OCI-LY3 (cell line): ENCODE results near the gene CPHXL.

ENCODE experiments used
- H2AFZ ChIP-seq: fragments of 200-600, 300-600 bp; shearing (Covaris generic); 2 replicates; pipeline ENCODE4 v1.6.0; 2014; ENCODE audit warnings: antibody characterized with exemption, low read depth, low read length
- H3K27ac ChIP-seq: fragments of 200-600, 300-600 bp; sonication (generic); 2 replicates; pipeline ENCODE4 v1.5.1; 2014; ENCODE audit warnings: mild to moderate bottlenecking, low read length, moderate library complexity, mixed read lengths
- H3K27me3 ChIP-seq: fragments of 200-600, 300-600 bp; sonication (generic); 2 replicates; pipeline ENCODE4 v1.6.1; 2014; ENCODE audit warnings: low read depth, low read length, mixed read lengths
- H3K36me3 ChIP-seq: fragments of 200-600, 300-600 bp; sonication (generic); replicated peaks from 2 replicates; pipeline ENCODE3; 2014; ENCODE audit warnings: low read depth, low read length, mixed read lengths
- H3K4me1 ChIP-seq: fragments of 300-600, 200-600 bp; sonication (generic); 2 replicates; pipeline ENCODE4 v1.6.1; 2014; ENCODE audit warnings: low read length, mixed read lengths
- H3K4me2 ChIP-seq: fragments of 200-600, 300-600 bp; sonication (generic); 2 replicates; pipeline ENCODE4 v1.6.1; 2014; ENCODE audit warnings: low read length, mixed read lengths
- H3K4me3 ChIP-seq: fragments of 300-600, 200-600 bp; sonication (generic); 2 replicates; pipeline ENCODE4 v1.5.1; 2014; ENCODE audit warnings: antibody characterized with exemption, mild to moderate bottlenecking, low read length, moderate library complexity
- H3K79me2 ChIP-seq: fragments of 300-600, 200-600 bp; shearing (Covaris generic); 2 replicates; pipeline ENCODE4 v1.6.1; 2014; ENCODE audit warnings: mild to moderate bottlenecking, low read length, mixed read lengths
- H3K9ac ChIP-seq: fragments of 300-600, 200-600 bp; shearing (Covaris generic); 2 replicates; pipeline ENCODE4 v1.6.0; 2014; ENCODE audit warnings: mild to moderate bottlenecking, low read length, moderate library complexity
- H3K9me3 ChIP-seq: fragments of 200-600, 300-600 bp; shearing (Covaris generic); 2 replicates; pipeline ENCODE4 v1.6.1; 2014; ENCODE audit warnings: low read length, mixed read lengths; ENCODE audit not compliant: insufficient read depth
- H4K20me1 ChIP-seq: fragments of 200-600, 300-600 bp; sonication (generic); 2 replicates; pipeline ENCODE4 v1.6.1; 2016; ENCODE audit warnings: low read length, mixed read lengths; ENCODE audit not compliant: insufficient read depth
- CTCF ChIP-seq: fragments of 200-600, 300-600 bp; sonication (generic); IDR thresholded peaks from 2 replicates; pipeline ENCODE4 v1.5.1; 2014; ENCODE audit warnings: antibody characterized with exemption, low read length, low read depth
- EZH2phosphoT487 ChIP-seq: fragments of 200-600 bp; shearing (Covaris generic); IDR thresholded peaks from 2 replicates; pipeline ENCODE4 v1.6.1; 2018; ENCODE audit warnings: antibody characterized with exemption, mixed run types, low read depth

CPHXL gene

DNA sequence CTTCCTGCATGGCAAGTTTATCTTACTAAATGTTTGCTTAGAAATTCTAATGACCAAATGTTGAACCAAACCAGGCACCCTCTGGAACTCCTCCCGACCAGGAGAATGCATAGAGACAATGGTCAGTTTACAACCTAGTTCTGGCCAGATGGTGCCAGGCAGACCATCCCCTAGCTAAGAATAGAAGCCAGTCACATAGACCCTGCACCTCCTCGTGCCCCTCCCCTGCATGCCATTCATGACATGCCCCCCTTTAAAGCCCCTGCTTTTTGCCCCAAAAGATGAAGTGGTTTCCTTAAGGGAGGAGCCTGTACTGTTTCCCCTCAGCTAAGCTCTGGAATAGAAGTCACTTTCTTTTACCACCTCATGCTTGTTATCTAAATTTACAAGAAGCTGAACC lies 6.6 kb upstream of the CPHXL start:
- Histone ChIP-seq H3K9ac (no peak overlapping the region), H3K4me2 (no peak overlapping the region), H4K20me1 (no peaks in the 10 kb centered on the region), H3K4me1 (no peaks in the 10 kb centered on the region), H3K4me3 (no peak overlapping the region), H3K27me3 (no peaks in the 10 kb centered on the region), H3K9me3 (no peaks in the 10 kb centered on the region), H2AFZ (no peak overlapping the region), H3K79me2 (no peaks in the 10 kb centered on the region), H3K27ac (no peak overlapping the region), H3K36me3 (no peaks in the 10 kb centered on the region)
- TF ChIP-seq EZH2phosphoT487 (no peak), CTCF (no peak)

GRCh38 chr16:75727221-75727620 lies 931 bp upstream of the CPHXL start:
- TF ChIP-seq CTCF = no peak
- TF ChIP-seq EZH2phosphoT487 = no peak
- H3K4me2 ChIP-seq = no peak overlapping the region
- H3K36me3 ChIP-seq = no peaks in the 10 kb centered on the region
- no peaks in the 10 kb centered on the region for H3K9me3 ChIP-seq
- H3K4me1 ChIP-seq = no peaks in the 10 kb centered on the region
- H4K20me1 ChIP-seq = no peaks in the 10 kb centered on the region
- no peak overlapping the region for H3K4me3 ChIP-seq
- no peak overlapping the region for H3K9ac ChIP-seq
- no peak overlapping the region for H3K27ac ChIP-seq
- H3K79me2 ChIP-seq = no peaks in the 10 kb centered on the region
- no peaks in the 10 kb centered on the region for H3K27me3 ChIP-seq
- H2AFZ ChIP-seq = no peak overlapping the region

GRCh38 chr16:75718452-75718851 lies 7.8 kb downstream of the CPHXL start:
- Histone ChIP-seq H3K4me3 (no peak overlapping the region), H3K4me1 (no peaks in the 10 kb centered on the region), H3K9me3 (no peaks in the 10 kb centered on the region), H3K27ac (no peak overlapping the region), H3K79me2 (no peaks in the 10 kb centered on the region), H3K36me3 (no peaks in the 10 kb centered on the region), H3K9ac (no peak overlapping the region), H3K27me3 (no peaks in the 10 kb centered on the region), H2AFZ (no peak overlapping the region), H3K4me2 (no peak overlapping the region), H4K20me1 (no peaks in the 10 kb centered on the region)
- TF ChIP-seq CTCF (no peak), EZH2phosphoT487 (no peak)

GRCh38 chr16:75714661-75715060 lies 11.6 kb downstream of the CPHXL start:
- no peak overlapping the region for H3K4me2 ChIP-seq
- peaks cover 17% of the 10 kb centered on the region for H3K9me3 ChIP-seq
- no peaks in the 10 kb centered on the region for H3K27me3 ChIP-seq
- H3K4me1 ChIP-seq = no peaks in the 10 kb centered on the region
- no peak overlapping the region for H2AFZ ChIP-seq
- H4K20me1 ChIP-seq = no peaks in the 10 kb centered on the region
- H3K79me2 ChIP-seq = no peaks in the 10 kb centered on the region
- no peak overlapping the region for H3K9ac ChIP-seq
- H3K4me3 ChIP-seq = no peak overlapping the region
- TF ChIP-seq CTCF = no peak
- TF ChIP-seq EZH2phosphoT487 = no peak
- H3K36me3 ChIP-seq = no peaks in the 10 kb centered on the region
- no peak overlapping the region for H3K27ac ChIP-seq
